Activated T-cell treated with anti-CD3 and anti-CD28 coated beads, Interleukin-2, amount 50 U/mL, for 4 hours (primary cell): ENCODE measurements around the gene DBNDD2. TPM values are rescaled to one million over a fixed set of nuclear protein-coding genes. Genes with fewer than 3 reads are reported as not detected.

Experiments used
- ATAC-seq, 2 donors: fragments of 200-7000 bp; cut with Tn5 transposase; one replicate each; pipeline ENCODE4 v1.10.0; 2021
- DNase-seq: peaks from one replicate; pipeline ENCODE4 v3.0.0-alpha.2; 2020
- H3K27me3 Mint-ChIP-seq: one replicate; pipeline ENCODE4 v1.8.0; 2021; ENCODE audit warnings: low read depth, mixed read lengths
- H3K36me3 Mint-ChIP-seq: one replicate; pipeline ENCODE4 v1.8.0; 2022; ENCODE audit warnings: mixed read lengths; ENCODE audit not compliant: insufficient read depth
- H3K4me1 Mint-ChIP-seq: one replicate; pipeline ENCODE4 v1.8.0; 2021; ENCODE audit warnings: low read depth, mixed read lengths
- H3K4me3 Mint-ChIP-seq: one replicate; pipeline ENCODE4 v1.8.0; 2021; ENCODE audit warnings: mild to moderate bottlenecking, moderate library complexity, mixed read lengths
- H3K9me3 Mint-ChIP-seq: one replicate; pipeline ENCODE4 v1.8.0; 2021; ENCODE audit warnings: mixed read lengths
- total RNA-seq, 3 donors: library from RNA; stranded (reverse); gene quantifications; one replicate each; pipeline ENCODE4 v1.2.1, GENCODE V29; 2021

DBNDD2 gene
- total RNA-seq, 3 donors from 2014 or later, result 9.7 to 13.3 (median 12.5) TPM

- Mint-ChIP-seq H3K27me3 (no peaks in the 10 kb centered on the region), H3K4me1 (peaks cover 53% of the 10 kb centered on the region), H3K9me3 (no peaks in the 10 kb centered on the region), H3K4me3 (peak overlapping the region; percentile 96), H3K36me3 (peaks cover 31% of the 10 kb centered on the region)
- DNase-seq, result no peak
- no peak for ATAC-seq
Observed at GRCh38 chr20:45416917-45417316, 8.8 kb downstream of the DBNDD2 start.

- DNase-seq, result no peak
- Mint-ChIP-seq H3K4me3 (peak overlapping the region; percentile 59), H3K4me1 (peaks cover 47% of the 10 kb centered on the region), H3K9me3 (no peaks in the 10 kb centered on the region), H3K36me3 (peaks cover 42% of the 10 kb centered on the region), H3K27me3 (no peaks in the 10 kb centered on the region)
- ATAC-seq, result peak; percentile 45 to 49
Observed at GRCh38 chr20:45419188-45420091, 11.4 kb downstream of the DBNDD2 start.

DNA sequence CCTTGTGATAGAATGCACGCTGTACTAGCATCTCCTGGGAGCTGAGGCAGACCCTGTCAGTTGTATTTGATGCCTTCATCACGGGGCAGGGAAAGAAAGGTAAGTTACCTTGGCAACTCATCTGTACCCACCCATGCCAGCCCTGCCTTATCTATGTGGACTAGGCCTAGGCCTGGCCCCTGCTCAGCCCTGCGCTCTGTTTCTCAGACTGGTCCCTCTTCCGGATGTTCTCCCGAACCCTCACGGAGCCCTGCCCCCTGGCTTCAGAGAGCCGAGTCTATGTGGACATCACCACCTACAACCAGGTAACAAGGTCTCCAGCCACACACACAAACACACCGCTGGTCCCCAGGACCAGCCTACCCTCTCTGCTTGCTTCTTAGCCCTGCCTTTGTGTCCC, 12.0 kb downstream of the DBNDD2 start:
- H3K9me3 Mint-ChIP-seq, result no peaks in the 10 kb centered on the region
- H3K4me3 Mint-ChIP-seq, result no peak overlapping the region
- peaks cover 42% of the 10 kb centered on the region for H3K4me1 Mint-ChIP-seq
- ATAC-seq (no peak), DNase-seq (no peak)
- peaks cover 46% of the 10 kb centered on the region for H3K36me3 Mint-ChIP-seq
- H3K27me3 Mint-ChIP-seq, result no peaks in the 10 kb centered on the region

GRCh38 chr20:45423700-45424099, 15.6 kb downstream of the DBNDD2 start:
- no peaks in the 10 kb centered on the region for H3K9me3 Mint-ChIP-seq
- H3K36me3 Mint-ChIP-seq, result peaks cover 53% of the 10 kb centered on the region
- H3K4me3 Mint-ChIP-seq, result no peak overlapping the region
- peaks cover 14% of the 10 kb centered on the region for H3K4me1 Mint-ChIP-seq
- DNase-seq (no peak), ATAC-seq (no peak)
- H3K27me3 Mint-ChIP-seq, result no peaks in the 10 kb centered on the region

DNA sequence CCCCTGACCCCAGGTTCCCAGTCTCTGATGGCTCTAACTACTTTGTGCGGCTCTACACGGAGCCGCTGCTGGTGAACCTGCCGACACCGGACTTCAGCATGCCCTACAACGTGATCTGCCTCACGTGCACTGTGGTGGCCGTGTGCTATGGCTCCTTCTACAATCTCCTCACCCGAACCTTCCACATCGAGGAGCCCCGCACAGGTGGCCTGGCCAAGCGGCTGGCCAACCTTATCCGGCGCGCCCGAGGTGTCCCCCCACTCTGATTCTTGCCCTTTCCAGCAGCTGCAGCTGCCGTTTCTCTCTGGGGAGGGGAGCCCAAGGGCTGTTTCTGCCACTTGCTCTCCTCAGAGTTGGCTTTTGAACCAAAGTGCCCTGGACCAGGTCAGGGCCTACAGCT, 17.5 kb downstream of the DBNDD2 start:
- Mint-ChIP-seq H3K9me3 (no peaks in the 10 kb centered on the region), H3K27me3 (no peaks in the 10 kb centered on the region), H3K36me3 (peaks cover 37% of the 10 kb centered on the region), H3K4me3 (no peak overlapping the region), H3K4me1 (no peaks in the 10 kb centered on the region)
- ATAC-seq (no peak), DNase-seq (no peak)

- H3K9me3 Mint-ChIP-seq, result no peaks in the 10 kb centered on the region
- no peak for ATAC-seq
- H3K36me3 Mint-ChIP-seq, result peaks cover 33% of the 10 kb centered on the region
- no peaks in the 10 kb centered on the region for H3K27me3 Mint-ChIP-seq
- H3K4me3 Mint-ChIP-seq, result no peak overlapping the region
- DNase-seq, result no peak
- H3K4me1 Mint-ChIP-seq, result no peaks in the 10 kb centered on the region
Observed at GRCh38 chr20:45426320-45427016, 18.4 kb downstream of the DBNDD2 start.

DNA sequence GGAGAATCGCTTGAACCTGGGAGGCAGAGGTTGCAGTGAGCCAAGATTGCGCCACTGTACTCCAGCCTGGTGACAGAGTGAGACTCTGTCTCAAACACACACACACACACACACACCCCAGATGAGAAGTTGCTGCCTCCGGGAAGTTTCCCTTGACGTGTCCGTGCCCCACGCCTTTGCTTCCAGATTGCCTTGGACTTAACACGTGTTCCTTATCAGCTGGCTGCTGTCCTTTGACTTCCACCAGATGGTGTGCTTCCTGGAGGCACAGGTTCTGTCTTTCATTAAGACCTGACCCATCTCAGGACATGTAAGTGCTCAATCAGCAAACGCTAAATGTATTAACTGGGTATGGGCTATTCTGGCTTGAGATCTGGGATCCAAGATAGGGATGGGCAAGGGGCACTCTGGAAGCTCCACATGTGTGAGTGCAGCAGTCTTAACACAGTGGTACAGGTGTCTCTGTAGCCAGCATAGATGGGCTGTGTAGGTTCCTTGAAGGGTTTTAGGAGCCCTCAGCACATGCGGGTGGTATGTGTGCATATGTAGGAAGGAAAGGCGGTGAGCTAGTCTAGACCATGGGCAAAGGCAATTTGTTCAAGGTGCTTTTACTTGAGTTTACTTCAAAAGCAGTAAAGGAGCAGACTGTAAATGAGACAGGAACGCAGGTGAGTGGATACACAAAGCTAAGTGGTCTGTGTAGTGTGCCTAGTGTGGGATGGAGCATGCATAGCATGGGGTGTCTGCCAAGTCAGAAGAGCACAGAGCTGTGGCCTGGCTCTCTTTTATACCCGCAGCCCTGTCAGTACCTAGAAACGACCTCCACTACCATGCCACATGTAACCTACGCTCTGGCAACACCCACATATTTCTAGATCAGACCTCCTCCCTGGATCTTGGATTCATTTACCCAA, 19.4 kb downstream of the DBNDD2 start:
- DNase-seq (no peak), ATAC-seq (peak in 1 of 2 donors; percentile 18)
- H3K4me1 Mint-ChIP-seq, result peaks cover 4% of the 10 kb centered on the region
- H3K9me3 Mint-ChIP-seq, result no peaks in the 10 kb centered on the region
- H3K27me3 Mint-ChIP-seq, result no peaks in the 10 kb centered on the region
- H3K4me3 Mint-ChIP-seq, result no peak overlapping the region
- peaks cover 27% of the 10 kb centered on the region for H3K36me3 Mint-ChIP-seq

DNA sequence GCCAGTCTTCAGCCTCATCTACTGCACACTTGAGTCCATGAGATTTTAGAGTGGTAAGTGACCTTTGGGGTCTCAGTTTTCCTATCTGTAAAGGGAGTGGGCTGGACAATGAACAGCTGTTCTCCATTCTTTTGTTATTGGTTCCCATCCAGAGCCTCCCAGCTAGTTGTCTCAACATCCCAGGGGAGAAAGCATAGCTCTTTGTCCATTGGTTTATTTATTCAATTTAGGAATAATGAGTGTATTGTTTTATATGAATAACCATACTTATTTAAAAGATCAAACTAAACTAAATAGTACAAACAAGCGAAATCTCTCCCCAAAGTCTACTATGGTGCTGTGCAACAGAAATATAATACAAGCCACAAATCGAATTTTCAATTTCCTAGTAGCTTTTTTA, 21.5 kb downstream of the DBNDD2 start:
- no peaks in the 10 kb centered on the region for H3K27me3 Mint-ChIP-seq
- no peak overlapping the region for H3K4me3 Mint-ChIP-seq
- DNase-seq, result no peak
- peaks cover 20% of the 10 kb centered on the region for H3K36me3 Mint-ChIP-seq
- no peaks in the 10 kb centered on the region for H3K9me3 Mint-ChIP-seq
- no peak for ATAC-seq
- H3K4me1 Mint-ChIP-seq, result peaks cover 8% of the 10 kb centered on the region

- peaks cover 19% of the 10 kb centered on the region for H3K4me1 Mint-ChIP-seq
- no peak for ATAC-seq
- H3K27me3 Mint-ChIP-seq, result no peaks in the 10 kb centered on the region
- no peaks in the 10 kb centered on the region for H3K9me3 Mint-ChIP-seq
- H3K4me3 Mint-ChIP-seq, result no peak overlapping the region
- peaks cover 12% of the 10 kb centered on the region for H3K36me3 Mint-ChIP-seq
- DNase-seq, result no peak
Observed at GRCh38 chr20:45432294-45432693, 24.2 kb downstream of the DBNDD2 start.

GRCh38 chr20:45433316-45433715, 25.2 kb downstream of the DBNDD2 start:
- no peak overlapping the region for H3K4me3 Mint-ChIP-seq
- no peaks in the 10 kb centered on the region for H3K9me3 Mint-ChIP-seq
- H3K27me3 Mint-ChIP-seq, result no peaks in the 10 kb centered on the region
- peaks cover 19% of the 10 kb centered on the region for H3K4me1 Mint-ChIP-seq
- DNase-seq (no peak), ATAC-seq (no peak)
- peaks cover 4% of the 10 kb centered on the region for H3K36me3 Mint-ChIP-seq

GRCh38 chr20:45433976-45434375, 25.9 kb downstream of the DBNDD2 start:
- Mint-ChIP-seq H3K36me3 (peaks cover 3% of the 10 kb centered on the region), H3K9me3 (no peaks in the 10 kb centered on the region), H3K4me3 (no peak overlapping the region), H3K4me1 (peaks cover 19% of the 10 kb centered on the region), H3K27me3 (no peaks in the 10 kb centered on the region)
- ATAC-seq, result no peak
- DNase-seq, result no peak

- DNase-seq (peak; percentile 90), ATAC-seq (peak; percentile 100)
- H3K27me3 Mint-ChIP-seq, result no peaks in the 10 kb centered on the region
- no peaks in the 10 kb centered on the region for H3K9me3 Mint-ChIP-seq
- peak overlapping the region; percentile 77 for H3K4me3 Mint-ChIP-seq
- peaks cover 19% of the 10 kb centered on the region for H3K4me1 Mint-ChIP-seq
- H3K36me3 Mint-ChIP-seq, result peaks cover 3% of the 10 kb centered on the region
Observed at GRCh38 chr20:45436732-45437485, 28.8 kb downstream of the DBNDD2 start.

DNA sequence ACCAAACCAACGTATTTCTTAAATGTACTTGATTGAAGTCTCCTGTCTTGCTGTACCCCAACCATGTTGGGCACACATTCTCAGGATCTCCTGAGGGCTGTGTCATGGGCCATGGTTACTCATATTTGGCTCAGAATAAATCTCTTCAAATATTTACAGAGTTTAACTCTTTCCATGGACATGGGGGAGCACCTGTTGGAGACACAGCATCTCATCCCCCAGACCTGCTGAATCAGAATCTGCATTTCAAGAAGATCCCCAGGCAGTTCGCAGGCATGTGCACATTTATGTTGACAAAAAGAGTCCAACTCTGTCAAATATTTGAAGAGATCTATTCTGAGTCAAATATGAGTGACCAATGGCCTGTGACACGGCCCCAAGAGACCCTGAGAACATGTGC, 32.3 kb downstream of the DBNDD2 start:
- ATAC-seq, result no peak
- Mint-ChIP-seq H3K4me1 (peaks cover 29% of the 10 kb centered on the region), H3K36me3 (no peaks in the 10 kb centered on the region), H3K27me3 (no peaks in the 10 kb centered on the region), H3K4me3 (no peak overlapping the region), H3K9me3 (no peaks in the 10 kb centered on the region)
- no peak for DNase-seq
